SK-N-SH (cell line): ENCODE data around the gene DDX54. TPM values are rescaled to one million over a fixed set of nuclear protein-coding genes. Genes with fewer than 3 reads are reported as not detected.

Experiments used
- CTCF ChIA-PET: fragments of 300-600, 350-600 bp; formaldehyde crosslinking; extraction: SDS; loops from one replicate; lab custom pipeline; 2021; lab: Yijun Ruan, JAX
- POLR2A ChIA-PET: fragments of 350-600 bp; sonication (Branson Sonifier 250); formaldehyde crosslinking; extraction: SDS; loops from one replicate; lab custom pipeline; 2020; ENCODE audit warnings: antibody characterized with exemption, inconsistent platforms; lab: Yijun Ruan, JAX
- DNase-seq: peaks from one replicate; pipeline ENCODE4 v3.0.0; 2012
- H2AFZ ChIP-seq: fragments of 200-600 bp; sonication (generic); 2 replicates; pipeline ENCODE4 v1.8.1; 2016; ENCODE audit warnings: antibody characterized with exemption, mild to moderate bottlenecking, low read depth
- H3F3A ChIP-seq: fragments of 200-600 bp; sonication (generic); replicated peaks from 2 replicates; pipeline ENCODE3; 2016; ENCODE audit warnings: antibody characterized with exemption, mild to moderate bottlenecking; ENCODE audit not compliant: insufficient read depth
- H3K27ac ChIP-seq, 2 experiments: fragments of 200-500 bp in 1 of 2; fragments of 200-600 bp in 1 of 2; sonication (Bioruptor generic) in 1 of 2; sonication (generic), shearing (Covaris generic) in 1 of 2; 2 replicates each; pipeline versions ENCODE4 v1.5.1 to v1.6.1; 2014 to 2016; ENCODE audit warnings: low read depth in 2 of 2, inconsistent platforms in 1 of 2, low read length in 1 of 2, mild to moderate bottlenecking in 1 of 2, mixed read lengths in 1 of 2
- H3K27me3 ChIP-seq: fragments of 200-600 bp; sonication (generic), shearing (Covaris generic); 2 replicates; pipeline ENCODE4 v1.6.1; 2016; ENCODE audit warnings: mixed run types; ENCODE audit not compliant: insufficient read depth
- H3K36me3 ChIP-seq, 2 experiments: fragments of 200-500 bp in 1 of 2; fragments of 200-600 bp in 1 of 2; sonication (Bioruptor generic) in 1 of 2; sonication (generic) in 1 of 2; replicated peaks in 1 of 2; 2 replicates each; pipeline versions ENCODE3 to v1.5.1; 2014 to 2016; ENCODE audit warnings: low read length in 1 of 2, mild to moderate bottlenecking in 1 of 2; ENCODE audit not compliant: insufficient read depth in 2 of 2, control insufficient read depth in 1 of 2
- H3K4me1 ChIP-seq, 2 experiments: fragments of 200-500 bp in 1 of 2; fragments of 200-600 bp in 1 of 2; sonication (Bioruptor generic) in 1 of 2; sonication (generic), shearing (Covaris generic) in 1 of 2; 2 replicates each; pipeline versions ENCODE4 v1.5.1 to v1.6.1; 2014 to 2016; ENCODE audit warnings: low read depth in 1 of 2, low read length in 1 of 2, mixed run types in 1 of 2; ENCODE audit not compliant: insufficient read depth in 2 of 2, control insufficient read depth in 1 of 2
- H3K4me2 ChIP-seq: fragments of 200-600 bp; sonication (generic), shearing (Covaris generic); 2 replicates; pipeline ENCODE4 v1.6.1; 2017; ENCODE audit warnings: mixed run types
- H3K4me3 ChIP-seq, 2 experiments: fragments of 200-500 bp in 1 of 2; fragments of 200-600 bp in 1 of 2; sonication (Bioruptor generic) in 1 of 2; sonication (generic), shearing (Covaris generic) in 1 of 2; 2 replicates each; pipeline versions ENCODE4 v1.5.1 to v1.8.1; 2014 to 2016; ENCODE audit warnings: low read depth in 2 of 2, inconsistent platforms in 1 of 2, low read length in 1 of 2, mild to moderate bottlenecking in 1 of 2, mixed read lengths in 1 of 2, moderate library complexity in 1 of 2
- H3K79me2 ChIP-seq: fragments of 200-600 bp; sonication (generic); 2 replicates; pipeline ENCODE4 v1.8.1; 2017; ENCODE audit warnings: mild to moderate bottlenecking; ENCODE audit not compliant: insufficient read depth
- H3K9ac ChIP-seq: fragments of 200-600 bp; sonication (generic); 2 replicates; pipeline ENCODE4 v1.6.1; 2017; ENCODE audit warnings: mixed run types
- H3K9me2 ChIP-seq: fragments of 200-600 bp; sonication (generic); 2 replicates; pipeline ENCODE4 v1.6.1; 2017; ENCODE audit warnings: mixed run types
- H3K9me3 ChIP-seq: fragments of 200-600 bp; sonication (generic); 2 replicates; pipeline ENCODE4 v1.6.1; 2017; ENCODE audit warnings: mixed run types, mild to moderate bottlenecking, moderate library complexity
- H4K20me1 ChIP-seq: fragments of 200-600 bp; sonication (generic); 2 replicates; pipeline ENCODE4 v1.6.1; 2017; ENCODE audit warnings: mild to moderate bottlenecking, mixed run types; ENCODE audit not compliant: insufficient read depth
- CTCF ChIP-seq: fragments of 200-600 bp; sonication (generic); IDR thresholded peaks from 2 replicates; pipeline ENCODE4 v1.6.1; 2017; ENCODE audit warnings: antibody characterized with exemption, mild to moderate bottlenecking, moderate library complexity
- EP300 ChIP-seq, 2 experiments: IDR thresholded peaks; 2 replicates each; pipeline versions ENCODE4 v1.4.0 to v1.6.1; 2012; ENCODE audit warnings: borderline replicate concordance in 1 of 2, low read depth in 1 of 2, low read length in 1 of 2
- FOXJ3 ChIP-seq: sonication (generic); formaldehyde crosslinking; IDR thresholded peaks from 2 replicates; pipeline ENCODE4 v1.5.1; 2020; ENCODE audit warnings: mild to moderate bottlenecking, missing genetic modification reagents
- GATA2 ChIP-seq: sonication (generic); formaldehyde crosslinking; IDR thresholded peaks from 2 replicates; pipeline ENCODE4 v1.5.0; 2020; ENCODE audit warnings: mild to moderate bottlenecking, missing genetic modification reagents
- MEF2A ChIP-seq: IDR thresholded peaks from 2 replicates; pipeline ENCODE4 v1.4.0; 2012; ENCODE audit warnings: low read depth, borderline replicate concordance
- MXI1 ChIP-seq: IDR thresholded peaks from 2 replicates; pipeline ENCODE4 v1.6.1; 2012; ENCODE audit warnings: mild to moderate bottlenecking, low read depth, low read length, improper control_type of control experiment
- NFIC ChIP-seq: IDR thresholded peaks from 2 replicates; pipeline ENCODE4 v1.4.0; 2012; ENCODE audit warnings: borderline replicate concordance
- NRF1 ChIP-seq: IDR thresholded peaks from 2 replicates; pipeline ENCODE4 v1.6.1; 2012; ENCODE audit warnings: low read depth, mild to moderate bottlenecking, low read length
- POLR2AphosphoS5 ChIP-seq: IDR thresholded peaks from 2 replicates; pipeline ENCODE4 v1.6.1; 2012; ENCODE audit warnings: low read depth, low read length
- REST ChIP-seq: IDR thresholded peaks from 2 replicates; pipeline ENCODE4 v1.6.1; 2012; ENCODE audit warnings: mild to moderate bottlenecking, low read depth, low read length, moderate library complexity
- SIN3A ChIP-seq: IDR thresholded peaks from 2 replicates; pipeline ENCODE4 v1.6.1; 2012; ENCODE audit warnings: low read depth, mild to moderate bottlenecking, low read length, moderate library complexity, borderline replicate concordance
- TCF12 ChIP-seq: IDR thresholded peaks from 2 replicates; pipeline ENCODE4 v1.4.0; 2012
- TEAD4 ChIP-seq: IDR thresholded peaks from 2 replicates; pipeline ENCODE4 v1.4.0; 2012; ENCODE audit warnings: mild to moderate bottlenecking, borderline replicate concordance; ENCODE audit not compliant: insufficient read depth
- ZBTB33 ChIP-seq: IDR thresholded peaks from 2 replicates; pipeline ENCODE4 v1.4.0; 2012; ENCODE audit warnings: low read depth, borderline replicate concordance
- WGBS: methylation state at CpG from one replicate; pipeline ENCODE4 v1.1.6; 2017; ENCODE audit warnings: low lambda C conversion rate; 5-methylcytosine and 5-hydroxymethylcytosine counted together
- polyA plus RNA-seq, 3 experiments: library from polyadenylated mRNA; depleted of rRNA; stranded (reverse); fragments of >200 nt; gene quantifications; 2 replicates each; pipeline ENCODE4 v1.2.3, GENCODE V29; 2012
- TF ChIP-seq, protein P1 (sequence below): fragments of 150-350 bp; IDR thresholded peaks from 2 replicates; pipeline ENCODE4 v1.6.1; 2016; ENCODE audit warnings: mild to moderate bottlenecking, low read depth, low read length

DDX54 gene
- polyA plus RNA-seq, 1 of the 3 experiments (the other 2 are of a cell fraction): 69.9 TPM

DNA sequence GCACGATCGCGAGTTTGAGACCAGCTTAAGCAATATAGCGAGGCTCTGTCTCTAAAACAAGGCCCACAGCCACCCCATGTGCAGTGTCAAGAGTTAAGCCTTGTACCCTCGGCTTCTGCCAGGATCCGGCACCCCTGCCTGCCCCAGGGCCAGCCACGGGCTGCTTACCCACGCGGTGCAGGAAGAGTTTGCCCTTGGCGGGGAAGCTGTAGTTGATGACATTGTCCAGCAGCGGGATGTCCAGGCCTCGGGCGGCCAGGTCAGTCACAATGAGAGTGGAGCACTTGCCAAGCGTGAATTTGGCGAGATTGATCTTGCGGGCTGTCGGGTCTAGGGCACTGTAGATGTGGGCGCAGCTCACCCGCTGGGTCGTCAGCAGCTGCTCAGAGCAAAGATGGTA is 13.1 kb downstream of the DDX54 start:
- Histone ChIP-seq H2AFZ (no peak overlapping the region), H3K4me2 (no peak overlapping the region), H4K20me1 (no peaks in the 10 kb centered on the region), H3K27ac (no peak overlapping the region), H3K4me3 (no peak overlapping the region), H3K9me2 (no peaks in the 10 kb centered on the region), H3K79me2 (no peaks in the 10 kb centered on the region), H3K9me3 (no peaks in the 10 kb centered on the region), H3K4me1 (no peaks in the 10 kb centered on the region), H3F3A (no peaks in the 10 kb centered on the region), H3K36me3 (peaks cover 44 to 55% of the 10 kb centered on the region in 2 experiments), H3K9ac (no peak overlapping the region), H3K27me3 (no peaks in the 10 kb centered on the region)
- 97% methylated on average over 16 of the region's 20 CpGs for WGBS
- POLR2A ChIA-PET: no interaction called here
- CTCF ChIA-PET: interaction anchor here (1.0 to 10.9 kb wide), 6 partner anchors 11 to 179 kb away, joined by 3 to 113 read pairs (median 10); no protein-coding TSS in a partner anchor
- TF ChIP-seq NFIC (no peak), CTCF (no peak), NRF1 (no peak), TCF12 (no peak), EP300 (IDR thresholded peaks at IDR 0.05; ENCODE audit: borderline replicate concordance in 1 of 2, low read depth in 1 of 2, low read length in 1 of 2) (no peak), FOXJ3 (CRISPR knock-in tag) (no peak), MXI1 (no peak)
- no peak for DNase-seq

- CTCF ChIA-PET: interaction anchor here (1.0 to 10.9 kb wide), 3 partner anchors 10 to 122 kb away, joined by 3 to 113 read pairs (median 4); no protein-coding TSS in a partner anchor
- TF ChIP-seq POLR2AphosphoS5 (no peak), GATA2 (CRISPR knock-in tag) (no peak), TEAD4 (no peak), NFIC (no peak), SIN3A (no peak), CTCF (no peak), MEF2A (no peak), ZBTB33 (no peak), REST (no peak), FOXJ3 (CRISPR knock-in tag) (no peak), NRF1 (no peak)
- TF ChIP-seq, protein P1, sequence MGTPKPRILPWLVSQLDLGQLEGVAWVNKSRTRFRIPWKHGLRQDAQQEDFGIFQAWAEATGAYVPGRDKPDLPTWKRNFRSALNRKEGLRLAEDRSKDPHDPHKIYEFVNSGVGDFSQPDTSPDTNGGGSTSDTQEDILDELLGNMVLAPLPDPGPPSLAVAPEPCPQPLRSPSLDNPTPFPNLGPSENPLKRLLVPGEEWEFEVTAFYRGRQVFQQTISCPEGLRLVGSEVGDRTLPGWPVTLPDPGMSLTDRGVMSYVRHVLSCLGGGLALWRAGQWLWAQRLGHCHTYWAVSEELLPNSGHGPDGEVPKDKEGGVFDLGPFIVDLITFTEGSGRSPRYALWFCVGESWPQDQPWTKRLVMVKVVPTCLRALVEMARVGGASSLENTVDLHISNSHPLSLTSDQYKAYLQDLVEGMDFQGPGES: no peak
These were observed 13.7 kb downstream of the DDX54 start for GRCh38 chr12:113171543-113171942.

More at GRCh38 chr12:113171543-113171942, 13.7 kb downstream of the DDX54 start:
- no peaks in the 10 kb centered on the region for H3K27me3 ChIP-seq
- no peaks in the 10 kb centered on the region for H3F3A ChIP-seq
- H3K9ac ChIP-seq: no peak overlapping the region
- H3K9me2 ChIP-seq: no peaks in the 10 kb centered on the region
- H3K9me3 ChIP-seq: no peaks in the 10 kb centered on the region
- no peak overlapping the region for H3K4me2 ChIP-seq
- POLR2A ChIA-PET: no interaction called here
- WGBS: 89% methylated on average over 9 of the region's 9 CpGs
- H3K4me1 ChIP-seq: no peaks in the 10 kb centered on the region
- no peaks in the 10 kb centered on the region for H3K79me2 ChIP-seq
- no peak for DNase-seq
- H3K27ac ChIP-seq: no peak overlapping the region
- no peak overlapping the region for H2AFZ ChIP-seq
- H3K36me3 ChIP-seq: peaks cover 37 to 49% of the 10 kb centered on the region in 2 experiments
- H4K20me1 ChIP-seq: no peaks in the 10 kb centered on the region
- no peak overlapping the region for H3K4me3 ChIP-seq
